ENCODE data around the gene MYOM1. TPM values are rescaled to one million over a fixed set of nuclear protein-coding genes. Genes with fewer than 3 reads are reported as not detected.
A peak's percentile ranks its signal among the peaks of the same experiment; 100 is the strongest.

MYOM1 gene
- total RNA-seq, 1 donor from 2014 or later = 4.9 TPM

DNA sequence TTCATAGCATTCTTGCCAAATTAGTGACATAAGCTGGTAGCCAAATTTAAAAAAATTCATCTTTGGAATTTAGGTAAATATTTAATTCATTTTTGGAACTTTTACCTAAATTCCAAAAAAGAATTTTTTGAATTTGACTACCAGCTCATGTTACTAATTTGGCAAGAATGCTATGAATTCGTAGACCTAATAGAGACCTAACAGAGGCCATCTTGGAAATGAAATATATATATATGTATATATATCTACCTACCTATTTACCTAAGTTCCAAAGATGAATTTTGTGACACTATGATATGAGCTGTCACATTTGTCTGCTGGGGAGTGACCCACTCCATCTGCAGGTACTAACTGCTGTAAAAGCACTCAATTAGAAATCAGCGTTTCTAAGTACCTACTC, 65.6 kb downstream of the MYOM1 start:
- Mint-ChIP-seq H3K4me3 (no peak overlapping the region), H3K27ac (no peak overlapping the region), H3K36me3 (ENCODE audit: low read depth) (no peaks in the 10 kb centered on the region), H3K9me3 (no peaks in the 10 kb centered on the region), H3K4me1 (peaks cover 2% of the 10 kb centered on the region), H3K27me3 (no peaks in the 10 kb centered on the region)
- intact Hi-C loops (cut with micrococcal nuclease) = no loop called here
- no peak for DNase-seq
- no peak for ATAC-seq (ENCODE audit: low read depth)
- TF ChIP-seq CTCF (IDR thresholded peaks at IDR 0.05) = no peak
- POLR2A ChIA-PET = no interaction called here
- CTCF ChIA-PET = interaction anchor here (1.1 kb wide), 1 partner anchor 92 kb away, joined by 4 read pairs; no protein-coding TSS in a partner anchor

DNA sequence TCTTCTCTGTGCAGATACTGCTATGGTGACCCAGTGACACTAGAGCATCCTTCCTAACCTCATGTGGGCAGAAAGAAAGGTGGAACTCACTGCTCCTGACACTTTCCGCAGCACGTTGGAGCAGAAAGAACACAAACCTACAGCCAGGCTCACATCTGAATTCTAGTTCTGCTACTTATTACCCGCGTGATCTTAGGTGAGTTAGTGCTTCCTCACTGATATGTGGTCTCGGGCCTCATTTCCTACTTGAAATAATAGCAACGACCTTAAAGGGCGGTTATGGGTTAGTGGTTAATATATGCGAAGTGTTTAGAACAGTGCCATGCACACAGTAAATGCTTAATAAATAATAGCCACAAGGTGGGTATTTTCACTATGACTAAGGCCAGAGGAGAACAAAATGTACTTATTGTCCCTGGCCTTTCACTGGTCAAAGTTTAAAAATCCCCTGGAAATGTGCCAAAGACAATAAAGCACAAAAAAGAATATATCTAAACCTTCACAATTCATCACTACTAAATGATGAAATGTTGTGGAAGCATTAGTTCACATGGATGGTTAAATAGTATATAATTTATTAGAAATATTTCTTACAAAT, 66.6 kb downstream of the MYOM1 start:
- TF ChIP-seq CTCF (IDR thresholded peaks at IDR 0.05) = no peak
- no peaks in the 10 kb centered on the region for H3K9me3 Mint-ChIP-seq

GRCh38 chr18:3152294-3152693, 67.5 kb downstream of the MYOM1 start:
- POLR2A ChIA-PET = interaction anchor here (1.6 kb wide), 1 partner anchor 94 kb away, joined by 18 read pairs; no protein-coding TSS in a partner anchor
- no peaks in the 10 kb centered on the region for H3K36me3 Mint-ChIP-seq (ENCODE audit: low read depth)
- DNase-seq (no peak), ATAC-seq (ENCODE audit: low read depth) (no peak)
- no peak overlapping the region for H3K4me3 Mint-ChIP-seq
- H3K27me3 Mint-ChIP-seq = no peaks in the 10 kb centered on the region
- no peak overlapping the region for H3K27ac Mint-ChIP-seq
- H3K4me1 Mint-ChIP-seq = peaks cover 2% of the 10 kb centered on the region
- TF ChIP-seq CTCF (IDR thresholded peaks at IDR 0.05) = no peak
- CTCF ChIA-PET = interaction anchor here (0.9 to 4.3 kb wide), 10 partner anchors 8 to 226 kb away, joined by 3 to 67 read pairs (median 5); partner anchors contain the start of gene MYL12A
- H3K9me3 Mint-ChIP-seq = no peaks in the 10 kb centered on the region
- intact Hi-C loops (cut with micrococcal nuclease) = no loop called here

More for the DNA sequence above, 66.6 kb downstream of the MYOM1 start:
- H3K4me1 Mint-ChIP-seq = peaks cover 2% of the 10 kb centered on the region
- H3K4me3 Mint-ChIP-seq = no peak overlapping the region
- no peak overlapping the region for H3K27ac Mint-ChIP-seq
- DNase-seq = no peak
- no peaks in the 10 kb centered on the region for H3K27me3 Mint-ChIP-seq
- ChIA-PET POLR2A (no interaction called here), CTCF (interaction anchor here (1.0 to 4.3 kb wide), 4 partner anchors 27 to 227 kb away, joined by 5 to 67 read pairs (median 11); partner anchors contain the start of gene MYL12A)
- H3K36me3 Mint-ChIP-seq (ENCODE audit: low read depth) = no peaks in the 10 kb centered on the region
- no peak for ATAC-seq (ENCODE audit: low read depth)
- intact Hi-C loops (cut with micrococcal nuclease) = no loop called here

DNA sequence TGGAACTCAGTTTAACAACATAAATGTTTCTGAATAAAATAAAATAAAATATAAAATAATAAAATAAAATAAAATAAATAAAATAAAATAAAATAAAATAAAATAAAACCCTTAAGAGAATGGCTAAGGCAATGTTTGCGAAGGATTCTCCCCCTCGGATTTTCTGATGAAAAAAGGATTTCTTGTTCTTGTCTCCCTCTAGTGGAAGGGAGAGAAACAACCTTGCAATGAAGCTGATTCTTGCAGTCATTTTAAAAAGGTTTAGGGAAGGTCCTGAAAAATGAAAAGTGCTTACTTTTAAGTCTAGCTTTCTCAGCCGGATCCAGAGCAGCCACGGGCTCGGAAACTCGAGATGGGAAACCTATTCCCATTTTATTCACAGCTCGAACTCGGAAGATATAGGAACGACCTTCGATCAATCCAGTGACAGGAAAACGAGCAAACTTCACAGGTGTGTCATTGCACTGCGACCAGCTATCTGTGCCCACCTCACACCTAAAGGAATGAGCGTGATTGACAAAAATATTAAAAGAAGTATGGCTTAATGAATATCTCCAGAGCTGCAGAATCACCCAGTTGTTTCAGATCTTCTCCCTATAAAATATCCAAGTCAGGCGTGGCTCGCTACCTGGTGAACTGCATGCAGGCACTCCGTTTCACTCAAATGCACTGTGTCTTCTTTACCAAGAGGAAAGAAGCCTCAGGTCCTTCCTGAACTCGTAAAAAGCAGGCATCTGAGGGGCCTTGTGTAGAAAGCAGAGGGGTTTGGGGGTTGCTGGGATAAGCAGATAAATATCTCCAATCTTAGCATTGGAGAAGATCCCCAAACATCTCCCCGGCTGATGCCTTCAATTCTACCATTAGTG, 68.1 kb downstream of the MYOM1 start:
- Mint-ChIP-seq H3K4me1 (peaks cover 2% of the 10 kb centered on the region), H3K27ac (peak overlapping the region; percentile 36), H3K36me3 (ENCODE audit: low read depth) (no peaks in the 10 kb centered on the region), H3K27me3 (no peaks in the 10 kb centered on the region), H3K9me3 (no peaks in the 10 kb centered on the region), H3K4me3 (no peak overlapping the region)
- DNase-seq (no peak), ATAC-seq (ENCODE audit: low read depth) (no peak)
- peak; percentile 99 for TF ChIP-seq CTCF (IDR thresholded peaks at IDR 0.05)
- POLR2A ChIA-PET = interaction anchor here (1.3 to 1.6 kb wide), 3 partner anchors 26 to 95 kb away, joined by 7 to 18 read pairs (median 8); no protein-coding TSS in a partner anchor
- intact Hi-C loops (cut with micrococcal nuclease) = loop anchor here (1.0 to 2.0 kb wide), 4 partner anchors 27 to 219 kb away; no protein-coding TSS in a partner anchor
- CTCF ChIA-PET = interaction anchor here (0.7 to 4.3 kb wide), 22 partner anchors 9 to 515 kb away, joined by 3 to 67 read pairs (median 5); partner anchors contain the start of gene MYL12A
